HepG2 (cell line): ENCODE measurements around the gene MED12L. TPM values are rescaled to one million over a fixed set of nuclear protein-coding genes. Genes with fewer than 3 reads are reported as not detected.

ENCODE experiments used
- GZF1 ChIP-seq: sonication (generic); formaldehyde crosslinking; IDR thresholded peaks from 2 replicates; pipeline ENCODE4 v1.5.1; 2020; ENCODE audit warnings: mild to moderate bottlenecking, missing genetic modification reagents
- HBP1 ChIP-seq: IDR thresholded peaks from 2 replicates; pipeline ENCODE4 v1.6.1; 2016; ENCODE audit warnings: low read depth, control low read depth
- HDAC6 ChIP-seq: fragments of 200-600 bp; sonication (generic); IDR thresholded peaks from 2 replicates; pipeline ENCODE4 v1.7.0; 2017; ENCODE audit warnings: mild to moderate bottlenecking, antibody characterized with exemption, low read length, low read depth
- HMG20B ChIP-seq: conservative IDR thresholded peaks from 2 replicates; pipeline ENCODE4 v1.6.1; 2016; ENCODE audit warnings: missing genetic modification reagents, missing compliant biosample characterization
- MED13 ChIP-seq: sonication (generic); formaldehyde crosslinking; IDR thresholded peaks from 2 replicates; pipeline ENCODE4 v1.5.0; 2020; ENCODE audit warnings: missing genetic modification reagents
- MLLT10 ChIP-seq: sonication (generic); formaldehyde crosslinking; IDR thresholded peaks from 2 replicates; pipeline ENCODE4 v1.4.0; 2020; ENCODE audit warnings: missing genetic modification reagents
- MXD4 ChIP-seq: IDR thresholded peaks from 2 replicates; pipeline ENCODE4 v1.6.1; 2016; ENCODE audit warnings: mild to moderate bottlenecking, missing biosample characterization, missing genetic modification reagents
- NR2F6 ChIP-seq, 2 experiments: IDR thresholded peaks; 2 replicates each; pipeline ENCODE4 v1.6.1; 2016; ENCODE audit warnings: antibody characterized with exemption in 1 of 2, mild to moderate bottlenecking in 1 of 2
- PATZ1 ChIP-seq: sonication (generic); formaldehyde crosslinking; IDR thresholded peaks from 2 replicates; pipeline ENCODE4 v1.4.0; 2020; ENCODE audit warnings: missing genetic modification reagents
- PHF5A ChIP-seq: IDR thresholded peaks from one replicate; pipeline ENCODE4 v1.6.1; 2018; ENCODE audit warnings: low read depth, missing genetic modification reagents; ENCODE audit not compliant: unreplicated experiment
- POLR2G ChIP-seq: fragments of 200-400 bp; formaldehyde crosslinking; IDR thresholded peaks from 2 replicates; pipeline ENCODE4 v1.6.1; 2018; ENCODE audit warnings: mild to moderate bottlenecking, low read depth, low read length, moderate library complexity
- SALL2 ChIP-seq: sonication (generic); formaldehyde crosslinking; IDR thresholded peaks from 2 replicates; pipeline ENCODE4 v1.8.1; 2023; ENCODE audit warnings: mild to moderate bottlenecking, missing genetic modification reagents, inconsistent platforms
- TEAD3 ChIP-seq: optimal IDR thresholded peaks from 2 replicates; pipeline ENCODE3; 2016; ENCODE audit warnings: borderline replicate concordance
- TEF ChIP-seq: sonication (generic); formaldehyde crosslinking; IDR thresholded peaks from 2 replicates; pipeline ENCODE4 v1.5.0; 2020; ENCODE audit warnings: missing genetic modification reagents
- TMF1 ChIP-seq: sonication (generic); formaldehyde crosslinking; IDR thresholded peaks from 2 replicates; pipeline ENCODE4 v1.8.1; 2022; ENCODE audit warnings: low read depth, missing genetic modification reagents
- ZFAT ChIP-seq: sonication (generic); formaldehyde crosslinking; conservative IDR thresholded peaks from 2 replicates; pipeline ENCODE4 v1.8.1; 2023; ENCODE audit warnings: missing genetic modification reagents, inconsistent platforms
- ZNF562 ChIP-seq: sonication (generic); formaldehyde crosslinking; IDR thresholded peaks from 2 replicates; pipeline ENCODE4 v1.8.0; 2022; ENCODE audit warnings: missing genetic modification reagents, borderline replicate concordance
- ZNF607 ChIP-seq: sonication (generic); formaldehyde crosslinking; IDR thresholded peaks from 2 replicates; pipeline ENCODE4 v1.5.1; 2020; ENCODE audit warnings: missing genetic modification reagents, mild to moderate bottlenecking, borderline replicate concordance
- ZNF746 ChIP-seq: sonication (generic); formaldehyde crosslinking; IDR thresholded peaks from 2 replicates; pipeline ENCODE4 v1.8.0; 2022; ENCODE audit warnings: mild to moderate bottlenecking, missing genetic modification reagents
- ZNF790 ChIP-seq: sonication (generic); formaldehyde crosslinking; IDR thresholded peaks from 2 replicates; pipeline ENCODE4 v1.8.0; 2022; ENCODE audit warnings: missing genetic modification reagents, mild to moderate bottlenecking, borderline replicate concordance
- ZSCAN12 ChIP-seq: sonication (generic); formaldehyde crosslinking; IDR thresholded peaks from 2 replicates; pipeline ENCODE4 v1.9.0; 2021; ENCODE audit warnings: mild to moderate bottlenecking, missing genetic modification reagents
- ZSCAN9 ChIP-seq: IDR thresholded peaks from 2 replicates; pipeline ENCODE4 v1.6.1; 2016; ENCODE audit warnings: borderline replicate concordance
- polyA plus RNA-seq, 8 experiments: library from polyadenylated mRNA; depleted of rRNA in 3 of 8; stranded (reverse) in 7 of 8; unstranded in 1 of 8; fragments of >200 nt; fragmentation: Illumina TruSeq in 4 of 8; extraction: Trizol in 4 of 8; gene quantifications; 2 replicates each; pipeline versions ENCODE4 v1.2.1 to v1.2.3, GENCODE V29; 2011 to 2016; ENCODE audit warnings: low read depth in 4 of 8, missing spikeins in 1 of 8, mixed read lengths in 1 of 8; ENCODE audit not compliant: insufficient read depth in 1 of 8
- total RNA-seq, 5 experiments: library from RNA; depleted of rRNA; stranded (reverse); fragments of >200 nt; fragmentation: Illumina TruSeq; extraction: Trizol; gene quantifications; 2 replicates each; pipeline ENCODE4 v1.2.3, GENCODE V29; 2016; ENCODE audit warnings: low read depth in 1 of 5
- TF ChIP-seq, protein P1 (sequence below): sonication (generic); formaldehyde crosslinking; IDR thresholded peaks from 2 replicates; pipeline ENCODE4 v1.4.0; 2020; ENCODE audit warnings: missing genetic modification reagents
- TF ChIP-seq, protein P2 (sequence below): sonication (generic); formaldehyde crosslinking; IDR thresholded peaks from 2 replicates; pipeline ENCODE4 v1.5.1; 2020; ENCODE audit warnings: mild to moderate bottlenecking, missing genetic modification reagents, moderate library complexity

MED12L gene
- total and polyA plus RNA-seq, 2 of the 13 experiments (the other 11 are each of a cell fraction or from before 2014, with no cell fraction given), result 0.07 to 0.64 TPM

DNA sequence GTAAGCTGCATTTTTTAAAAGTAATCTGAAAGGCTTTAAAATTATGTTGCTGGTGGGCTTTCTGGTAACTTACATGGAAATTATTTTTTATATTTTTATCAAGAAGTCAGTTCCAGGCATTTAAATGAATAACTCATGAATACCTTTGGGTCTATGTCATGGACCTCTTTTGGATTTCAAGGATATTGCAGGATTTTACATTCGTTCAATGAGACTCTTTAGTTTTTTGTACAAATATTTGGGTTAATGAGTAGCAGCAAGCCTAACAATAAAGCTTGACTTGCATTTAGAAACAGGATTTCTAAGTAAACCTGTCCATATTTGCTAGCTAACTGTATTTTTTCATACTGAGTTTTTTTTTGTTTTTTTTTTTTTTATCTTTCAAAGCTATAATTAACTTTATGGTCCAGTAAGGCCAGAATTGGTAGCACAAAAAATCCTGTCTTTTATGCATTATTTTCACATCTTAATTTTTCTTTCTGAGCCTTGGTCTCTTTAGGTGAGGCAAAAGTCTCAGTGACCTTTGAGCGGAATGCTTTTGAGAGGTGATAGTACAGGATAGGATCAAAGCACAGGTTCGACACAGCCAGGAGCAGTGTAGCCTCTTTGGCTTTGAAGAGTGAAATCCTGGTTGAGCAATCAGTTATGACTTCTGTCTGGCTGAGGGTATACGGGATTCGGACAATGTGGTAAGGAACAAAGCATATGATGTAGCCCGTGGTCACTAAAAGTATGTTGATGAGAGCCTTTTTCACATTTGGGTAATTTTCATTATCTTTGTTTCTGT, 112.7 kb downstream of the MED12L start (continued):
- no peak for TF ChIP-seq SALL2 (CRISPR knock-in tag)
- peak; percentile 90 for TF ChIP-seq NR2F6 (IDR thresholded peaks at IDR 0.05)
- peak; percentile 93 for TF ChIP-seq NR2F6 (CRISPR knock-in tag; IDR thresholded peaks at IDR 0.05)
- TF ChIP-seq PATZ1 (CRISPR knock-in tag), result peak; percentile 44; the same call in 1 of the 2 replicates
- TF ChIP-seq ZSCAN12 (CRISPR knock-in tag), result no peak
- TF ChIP-seq MXD4 (CRISPR knock-in tag), result no peak
- TF ChIP-seq ZNF790, result no peak
- TF ChIP-seq, protein P1, sequence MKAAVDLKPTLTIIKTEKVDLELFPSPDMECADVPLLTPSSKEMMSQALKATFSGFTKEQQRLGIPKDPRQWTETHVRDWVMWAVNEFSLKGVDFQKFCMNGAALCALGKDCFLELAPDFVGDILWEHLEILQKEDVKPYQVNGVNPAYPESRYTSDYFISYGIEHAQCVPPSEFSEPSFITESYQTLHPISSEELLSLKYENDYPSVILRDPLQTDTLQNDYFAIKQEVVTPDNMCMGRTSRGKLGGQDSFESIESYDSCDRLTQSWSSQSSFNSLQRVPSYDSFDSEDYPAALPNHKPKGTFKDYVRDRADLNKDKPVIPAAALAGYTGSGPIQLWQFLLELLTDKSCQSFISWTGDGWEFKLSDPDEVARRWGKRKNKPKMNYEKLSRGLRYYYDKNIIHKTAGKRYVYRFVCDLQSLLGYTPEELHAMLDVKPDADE (CRISPR knock-in tag), result no peak
- no peak for TF ChIP-seq TMF1 (CRISPR knock-in tag)
- no peak for TF ChIP-seq GZF1 (CRISPR knock-in tag)
- TF ChIP-seq, protein P2, sequence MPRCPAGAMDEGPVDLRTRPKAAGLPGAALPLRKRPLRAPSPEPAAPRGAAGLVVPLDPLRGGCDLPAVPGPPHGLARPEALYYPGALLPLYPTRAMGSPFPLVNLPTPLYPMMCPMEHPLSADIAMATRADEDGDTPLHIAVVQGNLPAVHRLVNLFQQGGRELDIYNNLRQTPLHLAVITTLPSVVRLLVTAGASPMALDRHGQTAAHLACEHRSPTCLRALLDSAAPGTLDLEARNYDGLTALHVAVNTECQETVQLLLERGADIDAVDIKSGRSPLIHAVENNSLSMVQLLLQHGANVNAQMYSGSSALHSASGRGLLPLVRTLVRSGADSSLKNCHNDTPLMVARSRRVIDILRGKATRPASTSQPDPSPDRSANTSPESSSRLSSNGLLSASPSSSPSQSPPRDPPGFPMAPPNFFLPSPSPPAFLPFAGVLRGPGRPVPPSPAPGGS (CRISPR knock-in tag), result no peak
- TF ChIP-seq ZSCAN9 (CRISPR knock-in tag), result peak; percentile 86
- TF ChIP-seq MLLT10, result no peak
- 0 out of 2 replicates have a peak, but pooled peaks have one; percentile 56 for TF ChIP-seq MED13 (CRISPR knock-in tag)
- TF ChIP-seq PHF5A, result no peak
- peak; percentile 78 for TF ChIP-seq HMG20B (CRISPR knock-in tag)
- peak; percentile 36; the same call in 1 of the 2 replicates for TF ChIP-seq HBP1 (CRISPR knock-in tag)
- TF ChIP-seq TEAD3, result peak; percentile 95
- no peak for TF ChIP-seq ZFAT
- no peak for TF ChIP-seq TEF
- no peak for TF ChIP-seq ZNF607 (CRISPR knock-in tag)
- TF ChIP-seq ZNF562 (CRISPR knock-in tag), result no peak
- TF ChIP-seq HDAC6, result no peak
- TF ChIP-seq ZNF746 (CRISPR knock-in tag), result 0 out of 2 replicates have a peak, but pooled peaks have one; percentile 49
- TF ChIP-seq POLR2G, result peak; percentile 42; the same call in 1 of the 2 replicates
